ENCODE results near the gene WDR74.
A peak's percentile ranks its signal among the peaks of the same experiment; 100 is the strongest.
"Not testable (repeated sequence)": the region's sequence is repeated elsewhere in the genome, so short reads cannot be mapped to it uniquely, and the experiment has no call there.

Gene WDR74

DNA sequence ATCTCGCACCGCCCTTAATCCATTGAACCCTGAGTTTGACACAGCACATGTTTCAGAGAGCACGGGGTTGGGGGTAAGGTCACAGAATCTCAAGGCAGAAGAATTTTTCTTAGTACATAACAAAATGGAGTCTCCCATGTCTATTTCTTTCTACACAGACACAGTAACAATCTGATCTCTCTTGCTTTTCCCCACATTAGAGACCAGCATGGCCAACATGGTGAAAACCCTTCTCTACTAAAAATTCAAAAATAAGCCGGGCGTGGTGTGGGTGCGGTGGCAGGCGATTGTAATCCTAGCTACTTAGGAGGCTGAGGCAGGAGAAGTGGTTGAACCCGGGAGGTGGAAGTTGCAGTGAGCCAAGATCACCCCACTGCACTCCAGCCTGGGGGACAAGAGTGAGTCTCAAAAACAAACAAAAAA lies 19.9 kb upstream of the WDR74 start:
- DNase-seq (ENCODE audit: low spot score) = not testable (repeated sequence)

DNA sequence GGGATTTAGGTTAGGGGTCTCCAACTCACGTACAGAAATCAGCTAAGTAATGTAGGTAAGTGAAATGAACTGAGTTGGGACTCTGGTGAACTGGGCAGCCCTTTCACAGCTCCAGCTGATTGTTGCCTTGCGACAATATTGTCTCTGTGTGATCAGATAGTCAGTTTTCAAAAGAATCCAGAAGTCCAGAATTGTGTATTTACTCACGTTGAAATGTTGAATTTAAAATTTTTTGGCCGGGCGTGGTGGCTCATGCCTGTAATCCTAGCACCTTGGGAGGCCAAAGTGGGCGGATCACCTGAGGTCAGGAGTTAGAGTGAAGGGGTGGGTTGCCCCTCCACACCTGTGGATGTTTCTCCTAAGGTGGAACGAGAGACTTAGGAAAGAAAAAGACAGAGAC lies 18.8 kb upstream of the WDR74 start:
- DNase-seq (ENCODE audit: low spot score) = no peak

DNA sequence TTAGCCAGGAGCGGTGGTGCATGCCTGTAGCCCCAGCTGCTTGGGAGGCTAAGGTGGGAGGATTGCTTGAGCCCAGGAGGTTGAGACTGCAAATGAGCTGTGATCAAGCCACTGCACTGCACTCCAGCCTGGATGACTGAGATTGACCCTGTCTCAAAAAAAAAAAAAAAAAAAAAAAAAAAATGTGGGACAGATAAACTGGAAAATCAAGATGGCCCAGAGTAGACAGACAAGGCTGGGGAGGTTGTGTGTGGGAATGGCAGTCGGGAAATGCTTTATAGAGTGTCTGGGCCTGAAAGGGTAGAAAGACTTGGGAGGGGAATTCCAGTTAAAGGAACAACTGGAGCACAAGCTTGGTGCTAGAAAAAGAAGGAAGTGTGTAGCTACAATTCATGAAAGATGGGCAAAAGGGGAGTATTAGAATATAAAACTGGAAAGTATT lies 18.2 kb upstream of the WDR74 start:
- DNase-seq (ENCODE audit: low spot score) = no peak

DNA sequence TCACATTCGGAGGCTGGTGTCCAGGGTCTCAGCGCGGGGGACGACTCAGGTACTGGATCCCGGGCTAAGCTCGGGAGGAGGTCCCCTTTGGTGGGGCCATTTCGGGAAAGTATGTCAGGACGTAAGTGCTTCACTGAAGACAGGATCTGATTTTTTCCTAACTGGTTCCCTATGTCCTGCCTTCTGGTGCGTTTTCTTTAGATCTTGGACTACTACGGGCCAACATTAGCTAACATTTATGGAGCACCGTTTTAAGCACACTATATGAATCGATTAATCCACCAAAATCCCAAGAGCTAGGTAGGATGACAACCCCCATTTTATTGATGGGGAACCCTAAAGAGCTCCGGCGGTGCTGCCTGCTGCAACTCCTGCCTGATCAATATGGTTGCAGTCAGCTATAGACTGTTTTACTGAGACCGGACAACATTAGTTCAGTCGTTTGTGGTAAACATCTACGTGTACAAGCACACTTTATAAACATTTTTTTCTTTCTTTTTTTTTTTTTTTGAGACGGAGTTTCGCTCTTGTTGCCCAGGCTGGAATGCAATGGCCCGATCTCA lies 17.0 kb upstream of the WDR74 start:
- no peak for DNase-seq (ENCODE audit: low spot score)

DNA sequence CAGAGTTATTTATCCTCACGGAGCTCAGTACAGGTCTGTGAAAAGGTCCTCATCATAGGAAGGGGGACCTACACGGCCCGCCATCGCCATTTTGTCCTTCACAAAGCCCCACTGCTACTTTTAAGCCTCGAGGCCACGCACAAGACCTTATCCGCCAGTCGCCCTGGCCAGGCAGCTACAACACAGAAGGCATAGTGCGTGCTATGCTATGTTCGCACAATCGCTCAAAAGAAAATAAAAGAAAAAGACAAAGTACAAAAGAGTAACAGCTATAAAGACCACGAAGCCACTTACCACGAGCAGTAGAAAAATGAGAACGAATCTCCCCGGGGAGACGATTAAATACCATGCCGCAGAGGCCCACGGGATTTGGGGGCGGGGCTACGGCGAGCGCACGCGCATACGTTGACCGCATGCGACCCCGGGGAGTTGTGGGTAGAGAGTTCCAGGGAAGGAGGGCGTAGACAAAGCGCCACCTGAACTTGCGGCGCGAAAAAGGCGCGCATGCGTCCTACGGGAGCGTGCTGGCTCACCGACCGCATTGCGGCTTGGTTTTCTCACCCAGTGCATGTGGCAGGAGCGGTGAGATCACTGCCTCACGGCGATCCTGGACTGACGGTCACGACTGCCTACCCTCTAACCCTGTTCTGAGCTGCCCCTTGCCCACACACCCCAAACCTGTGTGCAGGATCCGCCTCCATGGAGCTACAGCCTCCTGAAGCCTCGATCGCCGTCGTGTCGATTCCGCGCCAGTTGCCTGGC lies 16.4 kb upstream of the WDR74 start:
- DNase-seq (ENCODE audit: low spot score) = peak; percentile 99

DNA sequence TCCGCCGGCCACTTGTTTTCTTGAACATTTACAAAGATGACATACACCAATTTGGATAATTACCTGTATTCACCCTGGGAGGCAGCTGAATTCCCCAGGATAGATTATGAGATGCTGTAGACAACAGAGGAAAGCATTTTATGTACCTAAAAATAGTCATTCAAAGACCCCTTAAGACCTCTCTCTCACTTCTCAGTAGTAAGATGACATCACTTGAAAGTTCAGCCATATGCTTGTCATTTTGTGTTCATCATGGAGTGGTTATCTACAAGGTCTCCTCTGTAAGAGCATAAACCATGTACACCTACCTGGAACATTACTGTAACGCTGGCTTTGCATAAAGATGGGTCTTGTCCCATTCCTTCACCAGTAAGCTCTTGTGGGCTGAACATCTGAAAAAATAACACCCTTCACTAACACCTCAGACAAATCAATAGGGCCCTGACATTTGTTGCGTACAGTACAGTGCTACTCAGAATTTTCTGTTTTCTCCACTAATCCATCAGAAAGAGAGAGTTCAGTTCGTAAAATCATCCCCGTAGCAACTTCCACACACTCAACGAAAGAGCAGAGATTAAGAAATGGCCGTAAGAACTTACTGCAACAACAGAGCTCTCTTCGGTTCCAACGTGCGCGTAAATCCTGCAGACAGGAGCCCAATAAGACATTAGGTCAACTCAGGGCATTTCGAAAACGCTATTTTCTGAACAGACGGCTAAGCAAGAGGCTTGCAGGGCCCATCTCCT lies 15.6 kb upstream of the WDR74 start:
- DNase-seq (ENCODE audit: low spot score) = no peak

DNA sequence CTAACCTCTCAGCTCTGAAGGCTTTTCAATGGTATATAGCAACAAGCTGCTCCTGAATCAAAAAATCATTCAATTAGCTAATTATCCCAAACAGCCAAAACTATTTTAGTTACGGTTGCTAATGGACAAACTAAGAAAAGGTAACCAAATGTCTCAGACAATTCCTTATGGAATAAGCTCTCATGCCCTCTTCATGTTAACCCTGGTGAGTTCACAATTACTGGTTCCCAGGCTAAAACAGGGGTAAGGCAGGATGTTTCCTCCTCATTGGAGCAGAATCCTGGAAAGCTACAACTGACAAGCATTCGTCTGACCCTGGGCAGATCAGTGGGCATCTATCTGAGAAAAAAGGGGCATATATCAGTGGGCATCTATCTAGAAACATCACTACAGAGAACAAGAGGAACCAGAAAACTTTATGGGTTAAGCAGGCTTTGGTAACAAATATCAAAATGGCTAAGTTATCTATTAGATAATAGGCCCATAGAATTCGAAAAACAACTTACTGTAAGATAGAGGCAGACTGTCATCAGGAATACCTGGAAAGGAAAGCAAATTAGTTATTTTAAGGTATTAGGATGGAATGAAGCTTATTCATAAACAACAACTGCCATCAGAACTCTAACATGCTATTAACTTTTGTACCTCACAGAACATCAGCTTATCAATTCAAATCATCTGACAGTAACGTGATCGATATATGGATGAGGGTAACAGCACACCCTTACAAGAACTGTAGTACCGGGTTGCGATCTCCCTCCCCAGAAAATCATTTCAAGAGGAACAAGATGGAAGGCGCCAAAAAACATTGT lies 14.8 kb upstream of the WDR74 start:
- DNase-seq (ENCODE audit: low spot score) = no peak

DNA sequence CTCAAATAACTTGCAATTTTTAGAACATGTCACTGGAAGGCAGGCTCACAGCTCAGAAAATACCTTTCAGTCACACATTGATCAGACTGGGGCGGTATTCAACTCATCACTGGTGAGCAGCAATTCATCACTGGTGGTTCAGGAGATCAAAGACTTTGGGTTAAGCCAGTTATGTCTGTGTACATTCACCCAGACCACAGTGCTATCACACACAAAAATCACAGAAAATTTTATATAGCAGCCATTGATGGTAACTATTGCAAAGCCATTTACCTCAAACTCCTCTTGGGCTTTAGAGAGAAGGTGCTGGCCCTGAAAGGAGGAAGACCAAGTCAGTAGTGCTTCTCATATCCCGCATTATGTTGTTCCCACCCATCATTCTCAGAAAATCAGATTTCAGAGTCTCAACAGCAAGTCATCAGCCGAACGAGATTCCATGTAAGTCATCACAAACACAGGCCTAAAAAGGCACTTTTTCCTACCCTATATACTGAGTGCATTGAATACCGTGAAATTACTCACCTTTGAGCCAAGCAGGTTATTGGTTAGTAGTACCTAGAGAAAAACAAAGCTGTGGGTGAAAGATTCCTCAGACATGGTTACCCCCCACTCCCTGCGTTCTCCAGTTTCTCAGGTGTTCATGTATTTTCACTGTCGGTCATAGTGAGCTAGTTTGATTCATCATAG lies 14.0 kb upstream of the WDR74 start:
- peak; percentile 69 for DNase-seq (ENCODE audit: low spot score)

DNA sequence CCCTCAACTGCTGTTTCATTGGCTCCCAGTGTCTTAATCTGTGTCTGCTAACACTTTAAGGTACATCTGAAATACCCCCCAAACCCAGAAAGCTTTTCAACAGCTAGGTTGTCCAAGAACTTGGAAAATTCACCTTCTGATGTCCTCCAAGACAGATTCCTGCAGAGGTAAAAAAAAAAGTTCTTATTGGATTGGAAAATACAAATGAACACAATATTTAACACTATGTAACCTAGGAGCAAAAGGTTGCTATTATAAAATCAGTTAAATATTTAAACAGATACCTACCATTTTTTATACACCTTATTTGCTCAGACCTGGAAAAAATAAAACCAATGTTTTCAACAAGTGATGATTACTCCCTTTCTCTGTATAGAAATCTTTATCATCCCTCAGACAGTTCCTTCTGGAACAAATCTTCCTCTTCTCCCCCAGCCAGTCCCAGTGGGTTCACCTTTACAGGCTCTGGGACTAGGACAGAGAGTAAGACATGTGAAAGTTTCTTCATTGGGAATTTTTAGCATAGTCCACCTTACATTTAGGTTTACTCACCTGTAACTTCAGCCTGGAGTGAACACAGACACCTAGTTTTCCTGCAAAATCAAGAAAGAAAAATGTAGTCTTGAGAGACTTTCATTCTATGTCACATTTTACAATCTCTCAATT lies 13.3 kb upstream of the WDR74 start:
- peak; percentile 74 for DNase-seq (ENCODE audit: low spot score)

DNA sequence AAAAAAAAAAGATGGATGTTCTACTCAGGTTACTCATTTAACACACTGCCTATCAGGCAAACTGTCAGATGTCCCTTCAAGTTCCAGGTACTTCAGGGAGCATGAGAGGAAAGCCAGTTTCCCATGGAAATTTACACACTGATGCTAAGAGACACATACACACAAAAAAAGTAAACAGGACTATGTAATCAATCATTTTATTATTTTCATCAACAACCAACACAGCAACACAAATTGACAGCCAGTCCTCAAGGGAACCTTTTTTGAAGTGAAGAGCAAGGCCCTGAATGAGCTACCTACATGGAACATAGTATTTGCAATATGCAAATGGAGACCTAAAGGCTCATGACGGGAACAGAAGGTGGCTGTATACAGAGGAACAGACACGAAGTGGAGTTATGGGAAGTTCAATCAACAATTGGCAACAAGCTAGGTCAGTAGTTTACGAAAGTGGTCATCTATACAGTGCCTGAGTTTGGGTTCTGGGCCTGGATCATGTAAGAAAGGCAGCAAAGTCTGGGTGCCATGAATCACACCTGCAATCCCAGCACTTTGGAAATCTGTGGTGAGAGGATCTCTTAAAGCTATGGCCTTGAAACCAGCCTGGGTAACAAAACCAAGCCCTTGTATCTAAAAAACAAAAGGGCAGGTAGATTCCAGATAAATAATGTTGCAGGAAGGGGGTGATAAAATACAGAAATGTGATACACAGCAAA lies 12.6 kb upstream of the WDR74 start:
- DNase-seq (ENCODE audit: low spot score) = no peak

DNA sequence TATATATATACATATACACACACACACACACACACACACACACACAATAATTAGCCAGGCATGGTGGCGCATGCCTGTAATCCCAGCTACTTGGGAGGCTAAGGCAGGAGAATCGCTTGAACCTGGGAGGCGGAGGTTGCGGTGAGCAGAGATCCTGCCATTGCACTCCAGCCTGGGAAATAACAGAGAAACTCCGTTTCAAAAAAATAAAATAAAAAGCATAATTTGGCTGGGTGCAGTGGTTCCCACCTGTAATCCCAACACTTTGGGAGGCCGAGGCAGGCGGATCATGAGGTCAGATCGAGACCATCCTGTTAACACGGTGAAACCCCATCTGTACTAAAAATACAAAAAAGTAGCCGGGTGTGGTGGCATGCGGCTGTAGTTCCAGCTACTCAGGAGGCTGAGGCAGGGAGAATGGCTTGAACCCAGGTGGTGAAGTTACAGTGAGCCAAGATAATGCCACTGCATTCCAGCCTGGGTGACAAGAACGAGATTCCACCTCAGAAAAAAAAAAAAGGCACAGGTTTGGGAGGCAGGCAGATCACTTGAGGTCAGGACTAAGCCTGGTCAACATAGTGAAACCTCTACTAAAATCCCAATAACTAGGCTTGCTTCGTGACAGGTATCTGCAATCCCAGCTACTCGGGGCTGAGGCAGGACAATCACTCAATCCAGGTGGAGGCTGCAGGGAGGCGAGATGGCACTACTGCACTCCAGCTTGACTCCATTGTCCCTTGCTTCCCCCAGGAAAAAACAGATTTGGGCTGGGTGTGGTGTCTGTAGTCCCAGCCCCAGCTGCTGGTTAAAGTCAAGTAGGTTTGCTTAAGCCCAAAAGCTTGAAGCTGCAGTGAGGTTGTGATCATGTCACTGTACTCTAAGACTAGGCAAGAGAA lies 11.8 kb upstream of the WDR74 start:
- peak; percentile 77 for DNase-seq (ENCODE audit: low spot score)

DNA sequence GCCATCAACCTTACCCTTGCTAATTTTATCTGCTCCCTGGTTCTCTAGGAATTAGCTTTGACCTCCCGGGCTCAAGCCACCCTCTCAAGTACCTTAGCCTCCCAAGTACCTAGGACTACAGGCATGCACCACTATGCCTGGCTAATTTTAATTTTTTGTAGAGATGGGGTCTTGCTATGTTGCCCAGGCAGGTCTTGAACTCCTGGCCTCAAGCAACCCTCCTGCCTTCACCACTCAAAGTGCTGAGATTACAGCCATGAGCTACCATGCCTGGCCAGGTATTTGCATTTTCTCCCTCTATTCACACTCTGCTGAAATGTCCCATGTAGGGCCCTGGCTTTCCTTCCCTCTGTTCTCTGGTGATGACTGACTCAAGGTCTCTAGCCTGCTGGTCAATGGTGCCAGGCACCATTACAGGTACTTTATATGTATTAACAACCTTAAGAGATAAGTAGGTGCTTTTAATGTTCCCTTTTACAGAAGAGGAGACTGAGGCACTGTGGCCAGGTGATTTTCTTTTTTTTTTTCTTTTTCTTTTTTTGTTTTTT lies 8.5 kb upstream of the WDR74 start:
- no peak for DNase-seq (ENCODE audit: low spot score)

DNA sequence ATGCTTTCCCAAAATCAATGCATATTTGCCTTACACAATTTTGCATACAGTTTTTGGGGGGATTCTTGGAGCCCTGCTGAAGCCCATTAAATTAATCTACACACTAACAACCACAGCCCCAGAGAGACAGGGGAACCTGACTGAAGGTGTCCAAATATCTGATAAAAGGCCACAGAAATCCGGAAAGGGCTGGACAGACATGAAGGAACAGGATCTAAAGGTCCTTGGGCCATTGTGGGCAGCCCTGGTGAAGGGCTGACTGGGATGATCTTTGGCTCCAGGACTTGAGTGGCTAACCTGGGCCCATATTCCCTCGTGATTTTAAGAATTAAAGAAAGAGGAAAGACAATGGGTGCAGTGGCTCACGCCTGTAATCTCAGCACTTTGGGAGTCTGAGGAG lies 6.8 kb upstream of the WDR74 start:
- no peak for DNase-seq (ENCODE audit: low spot score)

DNA sequence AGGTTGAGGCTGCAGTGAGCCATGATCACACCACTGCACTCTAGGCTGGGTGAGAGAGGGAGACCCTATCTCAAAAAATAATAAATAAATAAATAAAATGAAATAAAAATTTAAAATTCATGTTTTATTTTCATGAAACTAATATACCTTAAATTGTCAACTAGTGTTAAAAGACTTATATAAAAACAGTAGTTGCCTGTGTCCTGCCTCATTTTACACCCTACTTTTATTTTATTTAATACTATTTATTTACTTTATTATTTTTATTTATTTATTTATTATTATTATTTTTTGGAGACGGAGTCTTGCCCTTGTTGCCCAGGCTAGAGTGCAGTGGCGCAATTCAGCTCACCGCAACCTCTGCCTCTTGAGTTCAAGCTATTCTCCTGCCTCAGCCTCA lies 4.8 kb upstream of the WDR74 start:
- no peak for DNase-seq (ENCODE audit: low spot score)

DNA sequence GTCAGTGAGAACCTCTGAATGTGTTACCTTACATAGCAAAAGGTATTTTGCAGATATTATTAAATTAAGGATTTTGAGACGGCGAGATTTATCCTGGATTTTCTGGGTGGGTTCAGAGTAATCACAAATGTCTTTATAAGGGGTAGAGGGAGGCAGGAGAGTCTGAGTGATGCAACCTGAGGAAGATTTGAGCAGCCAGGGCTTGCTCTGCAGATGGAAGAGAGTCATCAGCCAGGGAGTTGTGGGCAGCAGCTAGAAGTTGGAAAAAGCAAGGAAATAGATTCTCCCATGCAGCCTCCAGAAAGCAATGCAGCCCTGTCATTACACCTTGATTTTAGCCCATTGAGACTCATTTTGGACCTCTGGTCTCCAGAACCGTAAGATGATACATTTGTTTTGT lies 4.1 kb upstream of the WDR74 start:
- no peak for DNase-seq (ENCODE audit: low spot score)

DNA sequence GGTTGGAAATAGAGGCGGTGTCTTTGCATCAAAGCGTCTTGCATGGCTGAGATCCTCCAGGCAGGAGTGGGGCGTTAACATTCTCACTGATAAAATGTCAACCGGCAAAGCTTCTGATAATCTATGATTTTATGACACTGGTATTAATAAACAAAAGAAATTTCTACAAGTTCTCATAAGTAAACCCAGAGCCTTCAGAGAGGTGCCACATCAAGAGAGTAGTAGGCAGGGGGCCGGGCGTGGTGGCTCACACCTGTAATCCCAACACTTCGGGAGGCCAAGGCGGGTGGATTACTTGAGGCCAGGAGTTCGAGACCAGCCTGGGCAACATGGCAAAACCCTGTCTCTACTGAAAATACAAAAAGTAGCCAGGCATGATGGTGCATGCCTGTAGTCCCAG lies 3.5 kb upstream of the WDR74 start:
- not testable (repeated sequence) for DNase-seq (ENCODE audit: low spot score)

DNA sequence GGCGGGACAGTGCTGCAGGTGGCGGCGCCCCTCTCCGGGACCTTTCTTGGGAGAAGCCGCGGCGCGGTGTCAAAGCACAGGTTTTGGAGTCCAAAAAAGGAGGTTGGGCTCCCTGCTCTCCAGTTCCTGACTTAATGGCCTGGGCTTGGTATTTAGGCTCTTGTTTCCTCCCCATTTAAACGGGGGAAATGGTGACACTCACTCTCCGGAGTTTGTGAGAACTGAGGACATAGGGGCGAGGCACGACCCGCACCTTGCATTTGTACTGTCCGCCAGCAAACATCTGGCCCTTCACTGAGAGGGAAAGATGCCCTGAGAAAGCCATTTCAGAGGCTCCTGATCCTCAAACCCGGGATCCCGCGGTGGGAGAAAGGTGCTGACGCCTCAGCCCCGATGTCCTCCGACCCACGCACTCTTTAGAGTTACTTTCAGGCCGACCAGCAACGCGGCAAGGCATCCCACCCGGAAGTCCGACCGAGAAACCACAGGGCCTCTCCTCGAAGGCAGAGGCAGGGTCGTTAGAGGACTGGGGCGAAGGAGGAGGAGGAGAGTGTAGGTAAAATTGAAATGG lies 2.9 kb upstream of the WDR74 start:
- DNase-seq (ENCODE audit: low spot score) = no peak

DNA sequence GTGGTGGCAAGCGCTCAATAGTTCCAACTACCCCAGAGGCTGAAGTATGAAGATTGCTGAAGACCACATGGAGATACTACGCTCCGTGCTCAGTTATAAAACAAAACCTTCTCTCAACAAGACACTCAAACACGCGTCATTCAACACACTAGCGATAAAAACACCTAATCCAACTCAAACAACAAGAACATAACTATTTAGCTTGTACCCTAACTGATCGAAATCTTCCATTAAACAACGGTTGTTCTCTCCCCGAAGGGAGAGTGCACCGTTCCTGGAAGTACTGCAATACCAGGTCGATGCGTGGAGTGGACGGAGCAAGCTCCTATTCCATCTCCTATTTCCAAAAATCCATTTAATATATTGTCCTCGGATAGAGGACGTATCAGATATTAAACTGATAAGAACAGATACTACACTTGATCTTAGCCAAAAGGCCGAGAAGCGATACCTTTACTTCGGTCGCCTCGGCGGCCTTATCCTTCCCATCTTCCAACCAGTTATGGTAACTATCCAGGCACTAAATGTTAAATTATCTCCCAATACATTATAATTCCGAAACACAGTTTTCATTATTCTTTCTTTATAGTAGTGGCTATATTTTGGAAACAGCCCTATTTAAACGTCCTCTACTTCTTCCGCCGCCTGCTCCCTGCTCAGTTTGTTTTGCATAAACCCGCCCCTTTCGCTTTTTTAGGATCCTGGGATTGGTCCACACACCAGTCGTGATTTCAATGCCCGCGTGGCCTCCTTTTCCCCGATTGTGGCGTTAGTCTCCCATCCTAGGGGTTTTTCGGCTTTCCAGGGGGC lies 2.2 kb upstream of the WDR74 start:
- DNase-seq (ENCODE audit: low spot score) = peak; percentile 99

Measured in RKO (cell line).